HCT116 (cell line): Measurements from ENCODE around the gene FBXO8. TPM values are rescaled to one million over a fixed set of nuclear protein-coding genes. Genes with fewer than 3 reads are reported as not detected.

Experiments used
- ATAC-seq: fragments of 200-7000 bp; cut with Tn5 transposase; 2 replicates; pipeline ENCODE4 v1.9.1; 2020; ENCODE audit warnings: mild to moderate bottlenecking, moderate library complexity
- BruUV-seq: library from RNA; stranded (reverse); fragments of 400-500 nt; replicated peaks from 2 replicates; lab custom pipeline; 2021; lab: Mats Ljungman, UMichigan
- CTCF ChIA-PET: fragments of 300-600 bp; sonication (Branson Sonifier 250); formaldehyde crosslinking; loops from one replicate; lab custom pipeline; 2021; ENCODE audit warnings: antibody characterized with exemption; lab: Charles Lee
- POLR2A ChIA-PET: fragments of 300-600, 350-600 bp; sonication (Branson Sonifier 250); formaldehyde crosslinking; loops from one replicate; lab custom pipeline; 2021; ENCODE audit warnings: antibody characterized with exemption; lab: Charles Lee
- RAD21 ChIA-PET, 2 experiments: fragments of 300-600 bp; sonication (Branson Sonifier 250); formaldehyde crosslinking; loops; one replicate each; lab custom pipeline; 2023; ENCODE audit warnings: low total read pairs in 2 of 2; ENCODE audit not compliant: uncharacterized antibody in 2 of 2, unreplicated experiment in 2 of 2, low non-redundant PET in 1 of 2; lab: Charles Lee
- DNase-seq: peaks from one replicate; pipeline ENCODE4 v3.0.0-alpha.2; 2010; ENCODE audit warnings: low read depth, low spot score
- H2AFZ ChIP-seq: fragments of 200-600 bp; shearing (Covaris generic), sonication (generic); 2 replicates; pipeline ENCODE4 v1.6.1; 2017; ENCODE audit warnings: low read depth, mixed run types, mixed read lengths, antibody characterized with exemption, low read length; ENCODE audit not compliant: poor library complexity, severe bottlenecking
- H3K27ac ChIP-seq: 2 replicates; pipeline ENCODE4 v1.5.1; 2012; ENCODE audit warnings: low read depth, low read length
- H3K27me3 ChIP-seq: fragments of 200-600 bp; sonication (generic); 2 replicates; pipeline ENCODE4 v1.6.1; 2016; ENCODE audit warnings: mixed run types, low read length, mixed read lengths; ENCODE audit not compliant: insufficient read depth
- H3K36me3 ChIP-seq, 2 experiments: fragments of 200-500 bp in 1 of 2; fragments of 200-600 bp in 1 of 2; sonication (Bioruptor generic) in 1 of 2; sonication (generic) in 1 of 2; 2 replicates each; pipeline versions ENCODE4 v1.5.1 to v1.6.1; 2014 to 2016; ENCODE audit warnings: low read length in 2 of 2, inconsistent platforms in 1 of 2, mixed read lengths in 1 of 2, mixed run types in 1 of 2; ENCODE audit not compliant: insufficient read depth in 2 of 2, control insufficient read depth in 1 of 2
- H3K4me1 ChIP-seq, 2 experiments: fragments of 200-600 bp in 1 of 2; sonication (generic) in 1 of 2; 2 replicates each; pipeline versions ENCODE4 v1.5.1 to v1.6.1; 2012 to 2017; ENCODE audit warnings: low read length in 2 of 2, inconsistent platforms in 1 of 2, mild to moderate bottlenecking in 1 of 2, mixed read lengths in 1 of 2, mixed run types in 1 of 2, moderate library complexity in 1 of 2; ENCODE audit not compliant: insufficient read depth in 2 of 2, control insufficient read depth in 1 of 2
- H3K4me2 ChIP-seq: fragments of 200-600 bp; sonication (generic); 2 replicates; pipeline ENCODE4 v1.6.1; 2017; ENCODE audit warnings: mixed run types, low read length, mixed read lengths
- H3K4me3 ChIP-seq, 2 experiments: fragments of 200-600 bp in 1 of 2; sonication (generic) in 1 of 2; replicated peaks in 1 of 2; 2 replicates each; pipeline ENCODE4 v1.5.1; 2011 to 2016; ENCODE audit warnings: low read length in 2 of 2, control low read depth in 1 of 2, low read depth in 1 of 2, mild to moderate bottlenecking in 1 of 2, mixed read lengths in 1 of 2, mixed run types in 1 of 2
- H3K79me2 ChIP-seq: fragments of 200-600 bp; sonication (generic); 2 replicates; pipeline ENCODE4 v1.6.1; 2017; ENCODE audit warnings: mild to moderate bottlenecking, mixed run types, low read length, moderate library complexity, mixed read lengths; ENCODE audit not compliant: insufficient read depth
- H3K9ac ChIP-seq: fragments of 200-600 bp; sonication (generic); 2 replicates; pipeline ENCODE4 v1.6.1; 2016; ENCODE audit warnings: low read length, mixed read lengths
- H3K9me2 ChIP-seq: fragments of 200-600 bp; sonication (generic), shearing (Covaris generic); 2 replicates; pipeline ENCODE4 v1.6.1; 2017; ENCODE audit warnings: mixed run types, mild to moderate bottlenecking, moderate library complexity; ENCODE audit not compliant: insufficient read depth
- H3K9me3 ChIP-seq, 2 experiments: fragments of 200-500 bp in 1 of 2; fragments of 200-600 bp in 1 of 2; sonication (Bioruptor generic) in 1 of 2; sonication (generic) in 1 of 2; 2 replicates each; pipeline ENCODE4 v1.6.1; 2014 to 2017; ENCODE audit warnings: low read length in 2 of 2, mixed read lengths in 2 of 2, inconsistent platforms in 1 of 2, low read depth in 1 of 2, mild to moderate bottlenecking in 1 of 2, mixed run types in 1 of 2, moderate library complexity in 1 of 2; ENCODE audit not compliant: control insufficient read depth in 1 of 2, insufficient read depth in 1 of 2
- H4K20me1 ChIP-seq: fragments of 200-600 bp; sonication (generic), shearing (Covaris generic); 2 replicates; pipeline ENCODE4 v1.6.1; 2017; ENCODE audit warnings: mixed run types, mild to moderate bottlenecking, moderate library complexity; ENCODE audit not compliant: insufficient read depth
- ATF3 ChIP-seq: IDR thresholded peaks from 2 replicates; pipeline ENCODE4 v1.6.1; 2012
- CBX3 ChIP-seq: IDR thresholded peaks from 2 replicates; pipeline ENCODE4 v1.6.1; 2012; ENCODE audit warnings: low read depth
- CEBPB ChIP-seq: IDR thresholded peaks from 2 replicates; pipeline ENCODE4 v1.6.1; 2012; ENCODE audit warnings: low read depth
- CTCF ChIP-seq, 3 experiments: fragments of 200-600 bp in 1 of 3; sonication (generic) in 1 of 3; IDR thresholded peaks in 2 of 3; conservative IDR thresholded peaks in 1 of 3; 2 replicates each; pipeline ENCODE4 v1.5.1; 2012 to 2017; ENCODE audit warnings: low read depth in 2 of 3, low read length in 2 of 3, antibody characterized with exemption in 1 of 3, borderline replicate concordance in 1 of 3, control low read depth in 1 of 3, mild to moderate bottlenecking in 1 of 3, mixed read lengths in 1 of 3, mixed run types in 1 of 3, moderate library complexity in 1 of 3; ENCODE audit not compliant: insufficient read depth in 1 of 3
- EGR1 ChIP-seq: IDR thresholded peaks from 2 replicates; pipeline ENCODE4 v1.6.1; 2012; ENCODE audit warnings: low read depth
- ELF1 ChIP-seq: IDR thresholded peaks from 2 replicates; pipeline ENCODE4 v1.6.1; 2012; ENCODE audit warnings: low read depth, borderline replicate concordance
- EZH2 ChIP-seq: fragments of 200-600 bp; sonication (generic); IDR thresholded peaks from 2 replicates; pipeline ENCODE4 v1.6.1; 2017; ENCODE audit warnings: antibody characterized with exemption, mixed run types
- FOSL1 ChIP-seq: IDR thresholded peaks from 2 replicates; pipeline ENCODE4 v1.6.1; 2012; ENCODE audit warnings: low read depth
- JUND ChIP-seq: IDR thresholded peaks from 2 replicates; pipeline ENCODE4 v1.6.1; 2012
- MAX ChIP-seq: IDR thresholded peaks from 2 replicates; pipeline ENCODE4 v1.6.1; 2012
- POLR2A ChIP-seq: IDR thresholded peaks from 2 replicates; pipeline ENCODE4 v1.7.0; 2011; ENCODE audit warnings: borderline replicate concordance; ENCODE audit not compliant: insufficient read depth, insufficient read length; ENCODE audit errors: extremely low read depth
- POLR2AphosphoS5 ChIP-seq: IDR thresholded peaks from 2 replicates; pipeline ENCODE4 v1.6.1; 2011; ENCODE audit warnings: mild to moderate bottlenecking, low read depth, low read length, moderate library complexity
- RAD21 ChIP-seq: IDR thresholded peaks from 2 replicates; pipeline ENCODE4 v1.6.1; 2012; ENCODE audit warnings: low read depth, mild to moderate bottlenecking
- SIN3A ChIP-seq: IDR thresholded peaks from 2 replicates; pipeline ENCODE4 v1.6.1; 2012; ENCODE audit warnings: low read depth
- SP1 ChIP-seq: IDR thresholded peaks from 2 replicates; pipeline ENCODE4 v1.6.1; 2012; ENCODE audit warnings: low read depth
- SRF ChIP-seq: IDR thresholded peaks from 2 replicates; pipeline ENCODE4 v1.6.1; 2012; ENCODE audit warnings: low read depth
- TCF7L2 ChIP-seq: IDR thresholded peaks from 2 replicates; pipeline ENCODE4 v1.7.0; 2011; ENCODE audit warnings: borderline replicate concordance, inconsistent platforms; ENCODE audit not compliant: insufficient read depth, insufficient read length; ENCODE audit errors: extremely low read depth
- YY1 ChIP-seq: IDR thresholded peaks from 2 replicates; pipeline ENCODE4 v1.6.1; 2011; ENCODE audit warnings: low read length, low read depth, moderate library complexity, mild to moderate bottlenecking; ENCODE audit not compliant: insufficient replicate concordance; ENCODE audit errors: extremely low read depth
- ZFX ChIP-seq: fragments of 450-650 bp; IDR thresholded peaks from 2 replicates; pipeline ENCODE4 v1.6.1; 2017
- ZNF274 ChIP-seq: fragments of 200-500 bp; sonication (Bioruptor generic); IDR thresholded peaks from 2 replicates; pipeline ENCODE4 v1.6.1; 2014; ENCODE audit warnings: mild to moderate bottlenecking, low read depth, low read length, inconsistent platforms
- intact Hi-C: fragments of 100-400 bp; cut with micrococcal nuclease; formaldehyde crosslinking; loops from 2 replicates; pipeline ENCODE4 v1.10.0; 2022
- total RNA-seq: library from RNA; stranded (reverse); gene quantifications from one replicate; pipeline ENCODE4 v1.2.1, GENCODE V29; 2021; ENCODE audit not compliant: unreplicated experiment

FBXO8 gene
- total RNA-seq, 1 experiment from 2014 or later = 13.0 TPM

GRCh38 chr4:174210952-174211490, 72.4 kb downstream of the FBXO8 start (continued):
- no peak for TF ChIP-seq EGR1
- TF ChIP-seq FOSL1 = no peak
- no peak for TF ChIP-seq EZH2
- no peak for TF ChIP-seq SIN3A
- no peak for TF ChIP-seq RAD21
- no peak for TF ChIP-seq ZNF274
- no peak for TF ChIP-seq POLR2A
- TF ChIP-seq MAX = no peak
- TF ChIP-seq SRF = no peak
- no peak for TF ChIP-seq CBX3
- no peak for TF ChIP-seq ZFX

GRCh38 chr4:174210354-174210753, 73.1 kb downstream of the FBXO8 start:
- H3K79me2 ChIP-seq = no peaks in the 10 kb centered on the region
- H3K9me2 ChIP-seq = no peaks in the 10 kb centered on the region
- no peak overlapping the region for H3K4me3 ChIP-seq
- ATAC-seq (peak; percentile 64; the same call in 1 of the 2 replicates), DNase-seq (no peak)
- POLR2A ChIA-PET = no interaction called here
- intact Hi-C loops = no loop called here
- peaks cover 5% of the 10 kb centered on the region for H3K27me3 ChIP-seq
- H3K27ac ChIP-seq = no peak overlapping the region
- TF ChIP-seq CTCF (IDR thresholded peaks at IDR 0.05 in 2 of 3, conservative IDR thresholded peaks at IDR 0.05 in 1 of 3; ENCODE audit: borderline replicate concordance in 1 of 3, insufficient read depth in 1 of 3, low read depth in 2 of 3, low read length in 2 of 3) (no peak), SP1 (no peak), ELF1 (no peak), POLR2AphosphoS5 (no peak), YY1 (no peak), ATF3 (no peak), RAD21 (no peak), POLR2A (no peak), SIN3A (no peak), CEBPB (no peak), CBX3 (no peak), JUND (no peak), FOSL1 (no peak), EZH2 (no peak), SRF (no peak), EGR1 (no peak), TCF7L2 (no peak)
- no TSS peak for BruUV-seq
- RAD21 ChIA-PET = interaction anchor here in 1 of 2 experiments (1.2 kb wide), 1 partner anchor 73 kb away, joined by 3 read pairs; the partner anchor contains the start of genes CEP44 and FBXO8
- no peak overlapping the region for H2AFZ ChIP-seq
- H3K4me1 ChIP-seq = no peaks in the 10 kb centered on the region
- no peaks in the 10 kb centered on the region for H3K36me3 ChIP-seq
- CTCF ChIA-PET = no interaction called here
- H3K9ac ChIP-seq = no peak overlapping the region
- no peaks in the 10 kb centered on the region for H3K9me3 ChIP-seq
- no peak overlapping the region for H3K4me2 ChIP-seq
- H4K20me1 ChIP-seq = no peaks in the 10 kb centered on the region
